Chondrocyte (in vitro differentiated cells): ENCODE measurements around the gene PYM1. TPM values are rescaled to one million over a fixed set of nuclear protein-coding genes. Genes with fewer than 3 reads are reported as not detected.

ENCODE experiments used
- DNase-seq: peaks from one replicate; pipeline ENCODE4 v3.0.0; 2021; ENCODE audit warnings: mixed read lengths, low spot score
- H3K27ac Mint-ChIP-seq: one replicate; pipeline ENCODE4 v1.8.0; 2021; ENCODE audit warnings: mild to moderate bottlenecking, moderate library complexity, mixed read lengths; ENCODE audit not compliant: unreplicated experiment
- H3K27me3 Mint-ChIP-seq: 2 replicates; pipeline ENCODE4 v1.8.0; 2021; ENCODE audit warnings: low read depth, mixed read lengths
- H3K36me3 Mint-ChIP-seq: 2 replicates; pipeline ENCODE4 v1.8.0; 2021; ENCODE audit warnings: low read depth, mixed read lengths
- H3K4me1 Mint-ChIP-seq: 2 replicates; pipeline ENCODE4 v1.8.0; 2021; ENCODE audit warnings: low read depth, mild to moderate bottlenecking, mixed read lengths
- H3K4me3 Mint-ChIP-seq: one replicate; pipeline ENCODE4 v1.8.0; 2021; ENCODE audit warnings: mild to moderate bottlenecking, moderate library complexity, mixed read lengths; ENCODE audit not compliant: unreplicated experiment
- H3K9me3 Mint-ChIP-seq: 2 replicates; pipeline ENCODE4 v1.8.0; 2021; ENCODE audit warnings: low read depth, mixed read lengths
- CTCF ChIP-seq: fragments of 200-600 bp; sonication (generic); IDR thresholded peaks from 2 replicates; pipeline ENCODE4 v1.5.0; 2021; ENCODE audit warnings: antibody characterized with exemption, mild to moderate bottlenecking, moderate library complexity
- total RNA-seq: library from RNA; stranded (reverse); gene quantifications from 3 replicates; pipeline ENCODE4 v1.2.1, GENCODE V29; 2021

PYM1 gene
- total RNA-seq, 1 donor from 2014 or later = 17.3 TPM

DNA sequence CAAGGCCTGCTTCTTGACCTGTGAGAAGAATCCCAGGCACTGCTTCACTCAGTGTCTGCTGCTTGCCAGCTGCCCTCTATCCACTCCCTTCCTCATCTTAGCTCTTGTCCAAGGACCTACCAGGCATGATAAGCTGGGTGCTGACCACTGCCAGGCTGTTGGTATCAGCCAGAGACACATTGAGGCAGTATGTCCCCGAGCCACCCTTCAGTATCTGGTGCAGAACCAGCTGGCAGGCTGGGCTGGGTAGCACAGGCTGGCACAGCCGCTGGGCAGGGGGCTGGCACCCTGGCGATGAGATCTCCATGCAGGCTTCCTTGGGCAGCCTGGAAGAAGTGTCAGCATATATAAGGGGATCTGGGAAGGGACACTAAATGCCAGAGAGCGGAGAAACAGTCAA, 27.6 kb upstream of the PYM1 start:
- H3K4me3 Mint-ChIP-seq = no peak overlapping the region
- no peak for DNase-seq
- no peak overlapping the region for H3K27ac Mint-ChIP-seq
- peaks cover 22% of the 10 kb centered on the region for H3K36me3 Mint-ChIP-seq
- peaks cover 3% of the 10 kb centered on the region for H3K4me1 Mint-ChIP-seq
- TF ChIP-seq CTCF = no peak
- no peaks in the 10 kb centered on the region for H3K27me3 Mint-ChIP-seq
- no peaks in the 10 kb centered on the region for H3K9me3 Mint-ChIP-seq

- no peak for TF ChIP-seq CTCF
- Mint-ChIP-seq H3K4me3 (no peak overlapping the region), H3K36me3 (peaks cover 46% of the 10 kb centered on the region), H3K27ac (no peak overlapping the region), H3K9me3 (no peaks in the 10 kb centered on the region), H3K4me1 (no peaks in the 10 kb centered on the region), H3K27me3 (no peaks in the 10 kb centered on the region)
- no peak for DNase-seq
These were observed 18.9 kb upstream of the PYM1 start for GRCh38 chr12:55946553-55946952.

DNA sequence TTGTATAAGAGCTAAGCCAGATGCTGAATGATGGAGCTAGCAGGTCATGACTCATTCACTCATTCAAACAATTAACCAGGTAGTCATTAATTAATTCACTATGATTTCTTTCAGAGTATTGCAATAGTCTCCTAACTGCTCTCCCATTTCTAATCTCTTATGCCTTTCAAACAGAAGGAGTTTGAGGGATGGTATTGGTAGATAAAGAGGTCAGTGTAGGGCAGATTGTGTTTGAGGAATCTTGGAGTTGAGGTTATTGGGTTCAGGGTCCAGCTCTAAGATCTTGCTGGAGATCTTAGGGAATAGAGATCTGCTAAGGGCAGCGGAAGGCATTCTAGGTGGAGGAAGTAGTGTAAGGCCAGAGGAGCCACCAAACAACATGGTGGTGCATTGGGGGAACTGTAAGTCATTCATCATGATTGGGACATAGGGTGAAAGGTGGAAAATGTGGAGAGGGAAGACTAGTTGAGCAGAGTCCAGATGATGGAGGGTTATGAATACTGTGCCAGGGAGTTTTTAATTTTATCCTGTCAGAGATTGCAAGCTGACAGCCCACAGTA, 15.0 kb upstream of the PYM1 start:
- DNase-seq = no peak
- H3K9me3 Mint-ChIP-seq = no peaks in the 10 kb centered on the region
- peaks cover 45% of the 10 kb centered on the region for H3K36me3 Mint-ChIP-seq
- TF ChIP-seq CTCF = no peak
- H3K4me3 Mint-ChIP-seq = no peak overlapping the region
- no peak overlapping the region for H3K27ac Mint-ChIP-seq
- H3K4me1 Mint-ChIP-seq = peaks cover 10% of the 10 kb centered on the region
- H3K27me3 Mint-ChIP-seq = no peaks in the 10 kb centered on the region

GRCh38 chr12:55942055-55942454, 14.4 kb upstream of the PYM1 start:
- no peak for TF ChIP-seq CTCF
- no peaks in the 10 kb centered on the region for H3K9me3 Mint-ChIP-seq
- H3K27me3 Mint-ChIP-seq = no peaks in the 10 kb centered on the region
- no peak overlapping the region for H3K27ac Mint-ChIP-seq
- DNase-seq = no peak
- H3K4me1 Mint-ChIP-seq = peaks cover 14% of the 10 kb centered on the region
- H3K4me3 Mint-ChIP-seq = no peak overlapping the region
- peaks cover 44% of the 10 kb centered on the region for H3K36me3 Mint-ChIP-seq

DNA sequence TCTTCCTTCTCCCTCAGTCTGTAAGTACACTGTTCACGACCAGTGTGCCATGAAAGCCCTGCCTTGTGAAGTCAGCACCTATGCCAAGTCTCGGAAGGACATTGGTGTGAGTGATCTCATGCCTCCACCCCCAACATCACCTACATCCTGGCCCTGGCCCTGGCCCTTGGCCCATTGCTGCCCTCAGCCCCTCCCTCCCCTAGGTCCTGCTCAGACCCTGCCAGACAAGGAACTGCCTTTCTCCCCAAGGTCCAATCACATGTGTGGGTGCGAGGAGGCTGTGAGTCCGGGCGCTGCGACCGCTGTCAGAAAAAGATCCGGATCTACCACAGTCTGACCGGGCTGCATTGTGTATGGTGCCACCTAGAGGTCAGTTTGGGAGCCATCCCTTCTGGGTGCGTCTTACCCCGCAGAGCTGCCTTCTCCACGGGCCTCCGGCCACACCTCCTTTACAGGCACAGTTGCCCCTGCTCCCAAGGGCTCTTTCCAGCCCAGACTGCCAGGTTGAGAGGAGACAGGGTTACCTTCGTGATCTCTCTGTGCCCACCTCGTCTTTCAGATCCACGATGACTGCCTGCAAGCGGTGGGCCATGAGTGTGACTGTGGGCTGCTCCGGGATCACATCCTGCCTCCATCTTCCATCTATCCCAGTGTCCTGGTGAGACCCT, 12.5 kb upstream of the PYM1 start:
- Mint-ChIP-seq H3K27me3 (no peaks in the 10 kb centered on the region), H3K27ac (peak overlapping the region; percentile 73), H3K4me3 (no peak overlapping the region), H3K36me3 (peaks cover 34% of the 10 kb centered on the region), H3K9me3 (no peaks in the 10 kb centered on the region), H3K4me1 (peaks cover 15% of the 10 kb centered on the region)
- TF ChIP-seq CTCF = peak; percentile 91
- no peak for DNase-seq
